HFF-Myc (cell line): Measurements from ENCODE around the gene PCSK1N.

Source experiments
- DNase-seq: peaks from one replicate; pipeline ENCODE4 v3.0.0-alpha.2; 2011; ENCODE audit warnings: low read depth; ENCODE audit errors: extremely low read depth
- H3K4me3 ChIP-seq: replicated peaks from 2 replicates; pipeline ENCODE4 v1.5.1; 2011; ENCODE audit warnings: low read depth, mild to moderate bottlenecking, control low read depth, low read length
- TF ChIP-seq, protein P1 (sequence below): IDR thresholded peaks from 2 replicates; pipeline ENCODE4 v1.5.1; 2012; ENCODE audit warnings: mild to moderate bottlenecking, low read depth, low read length, control low read depth; ENCODE audit errors: missing control alignments

Gene PCSK1N

DNA sequence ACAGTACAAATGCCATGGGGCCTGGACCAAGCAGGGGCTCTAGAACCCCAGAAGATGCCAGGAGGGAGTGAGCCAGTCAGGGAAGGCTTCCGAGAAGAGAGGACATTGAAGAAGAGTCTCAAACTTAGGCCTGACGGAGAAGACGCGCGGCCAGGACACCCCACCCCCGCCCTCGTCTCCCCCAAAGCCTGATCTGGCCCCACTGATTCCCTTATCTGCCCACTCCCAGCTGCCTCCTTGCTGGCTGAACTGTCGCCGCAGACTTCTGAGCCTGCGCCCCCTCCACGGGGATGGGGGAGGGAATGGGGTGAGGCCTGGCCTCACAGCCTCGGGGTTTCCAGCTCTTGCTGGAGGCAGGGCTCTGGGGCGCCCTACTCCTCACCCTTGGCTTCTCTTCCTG lies 52.6 kb downstream of the PCSK1N start:
- H3K4me3 ChIP-seq, result no peak overlapping the region
- TF ChIP-seq, protein P1, sequence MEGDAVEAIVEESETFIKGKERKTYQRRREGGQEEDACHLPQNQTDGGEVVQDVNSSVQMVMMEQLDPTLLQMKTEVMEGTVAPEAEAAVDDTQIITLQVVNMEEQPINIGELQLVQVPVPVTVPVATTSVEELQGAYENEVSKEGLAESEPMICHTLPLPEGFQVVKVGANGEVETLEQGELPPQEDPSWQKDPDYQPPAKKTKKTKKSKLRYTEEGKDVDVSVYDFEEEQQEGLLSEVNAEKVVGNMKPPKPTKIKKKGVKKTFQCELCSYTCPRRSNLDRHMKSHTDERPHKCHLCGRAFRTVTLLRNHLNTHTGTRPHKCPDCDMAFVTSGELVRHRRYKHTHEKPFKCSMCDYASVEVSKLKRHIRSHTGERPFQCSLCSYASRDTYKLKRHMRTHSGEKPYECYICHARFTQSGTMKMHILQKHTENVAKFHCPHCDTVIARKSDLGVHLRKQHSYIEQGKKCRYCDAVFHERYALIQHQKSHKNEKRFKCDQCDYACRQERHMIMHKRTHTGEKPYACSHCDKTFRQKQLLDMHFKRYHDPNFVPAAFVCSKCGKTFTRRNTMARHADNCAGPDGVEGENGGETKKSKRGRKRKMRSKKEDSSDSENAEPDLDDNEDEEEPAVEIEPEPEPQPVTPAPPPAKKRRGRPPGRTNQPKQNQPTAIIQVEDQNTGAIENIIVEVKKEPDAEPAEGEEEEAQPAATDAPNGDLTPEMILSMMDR, result no peak
- DNase-seq, result no peak

DNA sequence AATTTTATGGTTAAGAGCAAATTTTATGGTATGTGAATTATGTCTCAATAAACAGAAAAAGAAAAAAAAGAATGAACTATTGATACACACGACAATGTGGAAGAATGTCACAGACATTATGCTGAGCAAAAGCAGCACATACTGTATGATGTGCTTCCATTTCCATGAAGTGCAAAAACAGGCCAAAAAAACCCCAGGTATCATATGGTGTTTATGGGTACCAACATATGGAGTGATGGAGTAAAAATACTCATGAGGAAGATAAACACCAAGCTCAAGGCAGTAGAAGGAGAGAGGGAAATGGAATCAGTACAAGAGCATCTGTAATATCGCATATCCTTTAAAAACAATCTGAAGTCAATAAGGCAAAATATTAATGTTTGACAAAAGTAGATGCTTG lies 53.2 kb downstream of the PCSK1N start:
- no peak for DNase-seq
- H3K4me3 ChIP-seq, result no peak overlapping the region
- TF ChIP-seq, protein P1, result no peak

DNA sequence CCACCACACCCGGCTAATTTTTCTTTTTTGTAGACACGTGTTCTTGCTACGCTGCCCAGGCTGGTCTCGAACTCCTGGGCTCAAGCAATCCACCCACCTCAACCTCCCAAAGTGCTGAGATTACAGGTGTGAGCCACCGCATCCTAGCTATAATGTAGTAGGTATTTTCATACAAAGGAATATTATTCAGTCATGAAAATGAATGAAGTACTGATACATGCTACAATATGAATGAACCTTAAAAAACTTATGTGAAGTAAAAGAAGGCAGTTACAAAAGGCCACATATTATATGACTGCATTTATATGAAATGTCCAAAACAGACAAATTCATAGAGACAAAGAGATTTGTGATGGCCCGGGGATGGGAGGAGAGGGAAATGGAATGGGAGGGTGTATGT lies 53.7 kb downstream of the PCSK1N start:
- H3K4me3 ChIP-seq, result no peak overlapping the region
- DNase-seq, result no peak
- TF ChIP-seq, protein P1, result no peak
